Right kidney (tissue), 1 donor: Measurements from ENCODE around the gene PIGW.
"Not testable (repeated sequence)": the region's sequence is repeated elsewhere in the genome, so short reads cannot be mapped to it uniquely, and the experiment has no call there.

Source experiments
- DNase-seq: peaks from one replicate; pipeline ENCODE4 v3.0.0-alpha.2; 2016

PIGW gene

GRCh38 chr17:36506831-36507230, 28.0 kb upstream of the PIGW start:
- DNase-seq: no peak

GRCh38 chr17:36507266-36507665, 27.5 kb upstream of the PIGW start:
- DNase-seq: no peak

- not testable (repeated sequence) for DNase-seq
Observed at GRCh38 chr17:36508439-36508838, 26.3 kb upstream of the PIGW start.

- DNase-seq: no peak
Observed at GRCh38 chr17:36509272-36509985, 25.4 kb upstream of the PIGW start.

GRCh38 chr17:36510636-36511035, 24.2 kb upstream of the PIGW start:
- DNase-seq: no peak

- DNase-seq: no peak
Observed at GRCh38 chr17:36511216-36511615, 23.6 kb upstream of the PIGW start.

GRCh38 chr17:36512641-36513040, 22.1 kb upstream of the PIGW start:
- DNase-seq: no peak

- DNase-seq: no peak
Observed at GRCh38 chr17:36514856-36515255, 19.9 kb upstream of the PIGW start.

GRCh38 chr17:36515837-36516236, 18.9 kb upstream of the PIGW start:
- DNase-seq: no peak

GRCh38 chr17:36523113-36523512, 11.7 kb upstream of the PIGW start:
- DNase-seq: no peak

- no peak for DNase-seq
Observed at GRCh38 chr17:36524428-36524876, 10.3 kb upstream of the PIGW start.

- no peak for DNase-seq
Observed at GRCh38 chr17:36525113-36525512, 9.7 kb upstream of the PIGW start.

- no peak for DNase-seq
Observed at GRCh38 chr17:36525888-36526287, 8.9 kb upstream of the PIGW start.

- no peak for DNase-seq
Observed at GRCh38 chr17:36527621-36528250, 7.1 kb upstream of the PIGW start.

- no peak for DNase-seq
Observed at GRCh38 chr17:36529121-36529520, 5.7 kb upstream of the PIGW start.

GRCh38 chr17:36532435-36532975, 2.3 kb upstream of the PIGW start:
- no peak for DNase-seq

GRCh38 chr17:36533935-36534839, 600 bp upstream of the PIGW start:
- no peak for DNase-seq

GRCh38 chr17:36535669-36536081, 888 bp downstream of the PIGW start:
- no peak for DNase-seq

- DNase-seq: no peak
Observed at GRCh38 chr17:36540696-36541095, 5.9 kb downstream of the PIGW start.

GRCh38 chr17:36542755-36543154, 8.0 kb downstream of the PIGW start:
- DNase-seq: no peak

GRCh38 chr17:36544044-36544306, 9.2 kb downstream of the PIGW start:
- DNase-seq: no peak

GRCh38 chr17:36544307-36545076, 9.7 kb downstream of the PIGW start, which contains the start of gene GGNBP2:
TSS of gene GGNBP2 (plus strand) at chr17:36544919. CDS start at chr17:36545725, 806 bp downstream.
- peak; percentile 96 for DNase-seq
